ENCODE results near the gene TIMP2. TPM values are rescaled to one million over a fixed set of nuclear protein-coding genes. Genes with fewer than 3 reads are reported as not detected.

TIMP2 gene
- total and polyA plus RNA-seq, 2 of the 8 experiments (the other 6 are each of a cell fraction or from before 2014, with no cell fraction given), result 18.2 to 43.3 TPM

GRCh38 chr17:78862073-78863023 is 62.8 kb downstream of the TIMP2 start (continued):
- TF ChIP-seq CHD7 (IDR thresholded peaks at IDR 0.05; ENCODE audit: insufficient replicate concordance, low read length), result no peak
- TF ChIP-seq EP300 (IDR thresholded peaks at IDR 0.05; ENCODE audit: borderline replicate concordance in 1 of 2, low read depth in 2 of 2, low read length in 2 of 2), result no peak
- TF ChIP-seq JUN (IDR thresholded peaks at IDR 0.05; ENCODE audit: low read depth, low read length), result no peak
- TF ChIP-seq RXRA (IDR thresholded peaks at IDR 0.05; ENCODE audit: insufficient read depth, low read depth, low read length), result no peak
- TF ChIP-seq MAX (IDR thresholded peaks at IDR 0.05), result no peak
- no peak for TF ChIP-seq CTBP2 (IDR thresholded peaks at IDR 0.05; ENCODE audit: borderline replicate concordance, insufficient read depth, insufficient read length, low read length)
- TF ChIP-seq ZNF274 (IDR thresholded peaks at IDR 0.05; ENCODE audit: borderline replicate concordance, extremely low read depth, low read length), result no peak
- TF ChIP-seq TCF12 (IDR thresholded peaks at IDR 0.05; ENCODE audit: low read depth, low read length), result no peak
- TF ChIP-seq TEAD4 (IDR thresholded peaks at IDR 0.05; ENCODE audit: low read depth, low read length), result no peak

All from H1 (cell line).